Muscle layer of colon (tissue), 2 donors: ENCODE data around the gene FZR1.

Source experiments
- H3K27ac ChIP-seq: one replicate; pipeline ENCODE4 v1.7.0; 2013; ENCODE audit warnings: low read depth, mild to moderate bottlenecking, low read length, moderate library complexity
- H3K27me3 ChIP-seq, 2 donors: one replicate each; pipeline ENCODE4 v1.7.0; 2013; ENCODE audit warnings: low read length in 2 of 2, mild to moderate bottlenecking in 2 of 2; ENCODE audit not compliant: insufficient read depth in 2 of 2, control insufficient read depth in 1 of 2
- H3K36me3 ChIP-seq: one replicate; pipeline ENCODE4 v1.7.0; 2013; ENCODE audit warnings: mild to moderate bottlenecking, low read length; ENCODE audit not compliant: insufficient read depth
- H3K4me1 ChIP-seq: one replicate; pipeline ENCODE4 v1.7.0; 2013; ENCODE audit warnings: mild to moderate bottlenecking, low read length; ENCODE audit not compliant: insufficient read depth
- H3K4me3 ChIP-seq, 2 donors: one replicate each; pipeline ENCODE4 v1.7.0; 2013; ENCODE audit warnings: low read length in 2 of 2, low read depth in 1 of 2, mild to moderate bottlenecking in 1 of 2, moderate library complexity in 1 of 2
- H3K9ac ChIP-seq: one replicate; pipeline ENCODE4 v1.7.0; 2013; ENCODE audit warnings: low read length
- H3K9me3 ChIP-seq: one replicate; pipeline ENCODE4 v1.7.0; 2013; ENCODE audit warnings: mild to moderate bottlenecking, low read length
- donor health status: abdominal sarcoma.
- donor health status: Adenocarcinoma of cecum.

Gene FZR1

GRCh38 chr19:3513229-3514140, 7.4 kb downstream of the FZR1 start:
- Histone ChIP-seq H3K4me3 (no peak overlapping the region), H3K4me1 (peaks cover 8% of the 10 kb centered on the region), H3K27me3 (no peaks in the 10 kb centered on the region), H3K36me3 (peaks cover 16% of the 10 kb centered on the region), H3K27ac (no peak overlapping the region), H3K9me3 (no peaks in the 10 kb centered on the region), H3K9ac (no peak overlapping the region)

DNA sequence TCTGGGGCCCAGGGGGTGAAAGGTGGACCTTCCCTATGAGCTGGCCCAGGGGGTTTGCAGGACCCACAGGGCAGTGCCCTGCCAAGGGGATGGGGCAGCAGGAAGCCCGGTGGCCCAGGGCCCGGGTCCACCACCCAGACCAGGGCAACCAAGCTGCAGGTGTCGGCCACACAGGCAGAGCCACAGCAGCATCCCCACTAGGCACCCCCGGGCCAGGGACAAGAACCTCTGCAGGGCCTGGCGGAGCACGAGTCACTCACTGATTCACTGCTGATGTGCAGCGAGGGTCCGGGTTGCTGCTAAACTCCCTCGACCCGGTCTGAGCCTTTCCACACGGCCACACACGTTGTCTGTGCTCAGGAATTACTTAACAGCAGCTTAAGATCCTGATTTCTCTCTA, 8.8 kb downstream of the FZR1 start:
- Histone ChIP-seq H3K36me3 (peaks cover 11% of the 10 kb centered on the region), H3K27ac (no peak overlapping the region), H3K9ac (no peak overlapping the region), H3K9me3 (no peaks in the 10 kb centered on the region), H3K4me1 (peaks cover 8% of the 10 kb centered on the region), H3K27me3 (no peaks in the 10 kb centered on the region), H3K4me3 (no peak overlapping the region)

DNA sequence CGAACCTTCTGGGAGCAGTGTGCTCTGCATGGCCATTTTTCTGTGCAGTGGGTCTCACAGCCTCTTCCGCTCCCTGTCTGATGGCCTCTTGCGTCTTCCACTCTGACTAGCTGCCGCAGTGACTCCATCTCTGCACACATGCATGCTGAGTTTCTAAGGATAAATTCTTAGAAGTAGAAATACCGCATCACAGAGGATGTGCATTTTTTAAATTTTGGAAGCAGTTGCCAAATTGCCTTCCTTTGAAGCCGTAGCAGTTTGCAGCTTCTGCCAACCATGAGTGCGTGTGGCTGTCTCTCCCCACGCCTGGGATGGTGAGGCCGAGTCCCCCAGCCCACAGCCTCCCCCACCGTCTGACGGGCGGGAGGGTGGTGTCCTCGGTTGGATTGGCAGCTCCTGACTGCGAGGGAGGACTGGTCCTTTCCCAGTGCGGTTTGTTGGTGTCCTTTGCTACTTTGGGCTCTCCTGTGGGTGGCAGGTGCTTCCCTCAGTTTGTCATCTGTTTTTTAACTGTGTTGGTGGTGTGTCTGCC, 9.8 kb downstream of the FZR1 start:
- Histone ChIP-seq H3K36me3 (peaks cover 10% of the 10 kb centered on the region), H3K4me1 (peaks cover 8% of the 10 kb centered on the region), H3K9me3 (no peaks in the 10 kb centered on the region), H3K9ac (no peak overlapping the region), H3K4me3 (no peak overlapping the region), H3K27me3 (no peaks in the 10 kb centered on the region), H3K27ac (no peak overlapping the region)

- Histone ChIP-seq H3K27ac (no peak overlapping the region), H3K9me3 (no peaks in the 10 kb centered on the region), H3K9ac (no peak overlapping the region), H3K4me3 (no peak overlapping the region), H3K27me3 (no peaks in the 10 kb centered on the region), H3K36me3 (peaks cover 10% of the 10 kb centered on the region), H3K4me1 (peaks cover 8% of the 10 kb centered on the region)
Measured at GRCh38 chr19:3516675-3517207, 10.6 kb downstream of the FZR1 start.

DNA sequence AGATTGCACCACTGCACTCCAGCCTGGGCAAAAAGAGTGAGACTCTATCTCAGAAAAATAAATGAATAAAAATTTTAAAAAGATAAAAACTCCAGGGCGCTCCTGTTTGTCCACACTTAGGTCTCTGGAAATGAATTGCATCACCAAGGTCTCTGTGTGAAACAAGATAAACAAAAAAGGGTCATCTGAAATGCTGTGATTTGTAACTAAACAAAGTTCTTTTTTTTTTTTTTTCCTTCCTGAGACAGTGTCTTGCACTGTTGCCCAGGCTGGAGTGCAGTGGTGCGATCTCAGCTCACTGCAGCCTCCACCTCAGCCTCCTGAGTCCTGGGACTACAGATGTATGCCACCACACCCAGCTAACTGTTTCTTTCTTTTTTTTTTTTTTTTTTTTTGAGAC, 11.5 kb downstream of the FZR1 start:
- no peak overlapping the region for H3K4me3 ChIP-seq
- H3K4me1 ChIP-seq = peaks cover 8% of the 10 kb centered on the region
- H3K27me3 ChIP-seq = no peaks in the 10 kb centered on the region
- no peak overlapping the region for H3K9ac ChIP-seq
- peaks cover 10% of the 10 kb centered on the region for H3K36me3 ChIP-seq
- no peak overlapping the region for H3K27ac ChIP-seq
- H3K9me3 ChIP-seq = no peaks in the 10 kb centered on the region

- H3K4me1 ChIP-seq = peaks cover 8% of the 10 kb centered on the region
- no peak overlapping the region for H3K4me3 ChIP-seq
- H3K9me3 ChIP-seq = no peaks in the 10 kb centered on the region
- no peak overlapping the region for H3K9ac ChIP-seq
- H3K27ac ChIP-seq = no peak overlapping the region
- no peaks in the 10 kb centered on the region for H3K27me3 ChIP-seq
- H3K36me3 ChIP-seq = peaks cover 11% of the 10 kb centered on the region
Measured at GRCh38 chr19:3518255-3518654, 12.1 kb downstream of the FZR1 start.

DNA sequence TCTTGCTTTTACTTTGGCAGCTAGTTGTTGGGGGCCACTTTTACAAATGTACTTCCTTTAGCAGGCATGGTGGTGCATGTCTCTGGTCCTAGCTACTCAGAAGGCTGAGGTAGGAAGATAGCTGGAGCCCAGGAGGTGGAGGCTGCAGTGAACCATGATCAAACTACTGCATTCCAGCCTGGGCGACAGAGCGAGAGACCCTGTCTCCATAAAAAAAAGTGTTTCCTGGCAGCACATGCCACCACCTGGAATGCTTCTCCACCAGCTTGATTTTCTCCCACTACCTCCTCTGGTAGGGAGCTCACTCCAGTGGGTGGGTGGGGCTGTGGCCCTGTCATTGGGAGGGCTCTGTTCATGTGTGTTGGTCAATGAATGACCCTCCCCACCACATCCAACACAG, 12.5 kb downstream of the FZR1 start:
- H3K9me3 ChIP-seq = no peaks in the 10 kb centered on the region
- no peak overlapping the region for H3K4me3 ChIP-seq
- peaks cover 8% of the 10 kb centered on the region for H3K4me1 ChIP-seq
- no peak overlapping the region for H3K27ac ChIP-seq
- H3K9ac ChIP-seq = no peak overlapping the region
- no peaks in the 10 kb centered on the region for H3K27me3 ChIP-seq
- peaks cover 15% of the 10 kb centered on the region for H3K36me3 ChIP-seq

- Histone ChIP-seq H3K27ac (no peak overlapping the region), H3K9ac (no peak overlapping the region), H3K27me3 (no peaks in the 10 kb centered on the region), H3K9me3 (no peaks in the 10 kb centered on the region), H3K4me3 (no peak overlapping the region), H3K4me1 (peaks cover 8% of the 10 kb centered on the region), H3K36me3 (peaks cover 20% of the 10 kb centered on the region)
Measured at GRCh38 chr19:3519126-3519525, 13.0 kb downstream of the FZR1 start.

DNA sequence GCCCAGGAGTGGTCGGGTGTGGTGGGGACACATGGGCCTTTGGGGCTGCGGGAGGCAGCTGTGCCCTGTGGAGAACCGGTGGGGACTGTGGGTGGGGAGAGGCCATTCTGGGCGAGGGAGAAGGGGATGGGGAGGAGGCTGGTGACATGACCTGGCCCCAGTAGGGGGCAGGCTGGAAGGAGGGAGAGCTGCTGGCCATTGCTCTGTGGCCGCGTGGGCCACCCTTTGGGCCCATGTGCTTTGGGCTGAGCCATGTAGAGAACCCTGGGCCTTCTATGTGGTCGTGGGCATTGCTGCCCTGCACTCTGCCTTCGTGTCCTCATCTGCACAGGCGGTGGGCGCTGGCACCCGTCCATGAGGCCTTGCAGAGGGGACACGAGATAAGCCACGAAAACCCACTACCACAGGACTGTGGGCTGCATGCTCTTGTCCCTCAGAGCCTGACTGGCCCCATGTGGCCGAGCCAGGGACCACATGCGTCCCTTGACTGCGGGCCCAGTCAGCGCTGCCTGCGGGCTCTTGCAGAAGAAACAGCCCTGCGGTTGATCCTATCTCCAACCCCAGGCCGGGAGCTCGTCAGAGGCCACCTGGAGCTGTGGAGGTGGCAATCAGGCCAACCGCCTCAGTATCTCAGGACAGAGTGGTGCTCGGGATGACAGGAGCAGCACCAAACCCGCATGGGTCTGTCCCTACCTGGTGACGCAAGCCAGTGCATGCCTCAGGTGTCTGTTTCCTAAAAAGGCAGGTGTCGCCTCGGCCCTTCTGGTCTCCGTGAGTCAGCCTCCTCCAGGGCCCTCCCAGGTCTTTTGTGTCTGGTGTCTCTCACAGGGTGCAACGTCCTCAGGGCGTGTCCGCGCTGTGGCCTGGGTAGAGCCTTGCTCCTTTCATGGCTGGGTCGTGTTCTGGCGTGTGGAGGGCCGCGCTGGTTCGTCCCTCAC, 14.3 kb downstream of the FZR1 start:
- H3K27ac ChIP-seq = no peak overlapping the region
- no peaks in the 10 kb centered on the region for H3K27me3 ChIP-seq
- H3K9ac ChIP-seq = no peak overlapping the region
- H3K9me3 ChIP-seq = no peaks in the 10 kb centered on the region
- peaks cover 29% of the 10 kb centered on the region for H3K36me3 ChIP-seq
- no peak overlapping the region for H3K4me3 ChIP-seq
- H3K4me1 ChIP-seq = peaks cover 8% of the 10 kb centered on the region

DNA sequence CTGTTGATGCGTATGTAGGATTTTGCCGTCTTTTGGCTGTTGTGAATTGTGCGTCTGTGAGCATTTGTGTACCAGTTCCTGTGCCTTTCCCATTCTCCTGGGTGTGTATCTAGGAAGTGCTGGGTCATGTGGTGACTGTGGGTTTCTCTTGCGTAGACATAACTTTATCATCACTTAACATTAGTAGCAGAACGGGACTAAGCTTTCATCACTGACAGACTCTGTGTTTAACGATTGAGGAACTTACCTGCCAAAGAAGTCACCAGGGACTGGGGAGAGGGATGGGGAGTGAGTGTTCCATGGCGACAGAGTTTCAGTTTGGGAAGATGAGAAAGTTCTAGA, 15.0 kb downstream of the FZR1 start:
- Histone ChIP-seq H3K36me3 (peaks cover 34% of the 10 kb centered on the region), H3K9me3 (no peaks in the 10 kb centered on the region), H3K4me3 (no peak overlapping the region), H3K27ac (no peak overlapping the region), H3K27me3 (no peaks in the 10 kb centered on the region), H3K4me1 (peaks cover 7% of the 10 kb centered on the region), H3K9ac (no peak overlapping the region)
